GM12873 (cell line): ENCODE data around the gene MYL11.
A peak's percentile ranks its signal among the peaks of the same experiment; 100 is the strongest.

Experiments used
- CTCF ChIP-seq: IDR thresholded peaks from 2 replicates; pipeline ENCODE4 v1.5.1; 2012; ENCODE audit warnings: low read depth, mild to moderate bottlenecking, moderate library complexity, low read length, control low read depth; ENCODE audit not compliant: insufficient read depth; ENCODE audit errors: missing control alignments

MYL11 gene

GRCh38 chr16:30394592-30395154, 20.1 kb downstream of the MYL11 start:
- no peak for TF ChIP-seq CTCF

GRCh38 chr16:30395155-30395991, 20.8 kb downstream of the MYL11 start, which contains the start of gene ZNF48:
TSS of gene ZNF48 (plus strand) at chr16:30395420. CDS start at chr16:30395795, 375 bp downstream.
- peak; percentile 34 for TF ChIP-seq CTCF

- no peak for TF ChIP-seq CTCF
These were observed 21.5 kb downstream of the MYL11 start for GRCh38 chr16:30395992-30396585.

GRCh38 chr16:30397056-30397455, 22.5 kb downstream of the MYL11 start:
- TF ChIP-seq CTCF = no peak

- TF ChIP-seq CTCF = no peak
These were observed 23.4 kb downstream of the MYL11 start for GRCh38 chr16:30397776-30398660.

- TF ChIP-seq CTCF = no peak
These were observed 24.2 kb downstream of the MYL11 start for GRCh38 chr16:30398661-30399434.
